Activated CD8-positive, alpha-beta memory T cell treated with anti-CD3 and anti-CD28 coated beads, Interleukin-2, amount 50 U/mL, for 48 hours (primary cell): ENCODE measurements around the gene CNDP1.

Experiments
- DNase-seq: peaks from one replicate; pipeline ENCODE4 v3.0.0-alpha.2; 2020

CNDP1 gene

DNA sequence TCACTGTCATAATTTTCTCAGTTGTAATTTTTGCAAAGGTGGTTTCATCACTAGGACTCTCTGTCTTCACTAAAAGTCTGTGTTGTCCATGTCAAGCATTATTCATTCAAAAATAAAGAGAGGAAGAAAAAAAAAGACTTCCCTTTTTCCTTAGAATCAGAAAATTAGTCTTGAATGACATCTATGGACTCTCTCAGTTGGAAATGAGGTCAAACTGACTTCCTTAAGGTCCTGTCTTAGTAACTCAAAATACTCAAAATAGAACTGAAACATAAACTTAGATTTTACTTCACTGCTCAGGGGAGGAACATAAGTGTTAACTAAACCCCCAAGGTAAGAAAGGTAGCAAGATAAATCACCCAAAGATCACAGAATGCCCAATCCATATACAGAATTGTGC, 61.1 kb downstream of the CNDP1 start:
- no peak for DNase-seq

DNA sequence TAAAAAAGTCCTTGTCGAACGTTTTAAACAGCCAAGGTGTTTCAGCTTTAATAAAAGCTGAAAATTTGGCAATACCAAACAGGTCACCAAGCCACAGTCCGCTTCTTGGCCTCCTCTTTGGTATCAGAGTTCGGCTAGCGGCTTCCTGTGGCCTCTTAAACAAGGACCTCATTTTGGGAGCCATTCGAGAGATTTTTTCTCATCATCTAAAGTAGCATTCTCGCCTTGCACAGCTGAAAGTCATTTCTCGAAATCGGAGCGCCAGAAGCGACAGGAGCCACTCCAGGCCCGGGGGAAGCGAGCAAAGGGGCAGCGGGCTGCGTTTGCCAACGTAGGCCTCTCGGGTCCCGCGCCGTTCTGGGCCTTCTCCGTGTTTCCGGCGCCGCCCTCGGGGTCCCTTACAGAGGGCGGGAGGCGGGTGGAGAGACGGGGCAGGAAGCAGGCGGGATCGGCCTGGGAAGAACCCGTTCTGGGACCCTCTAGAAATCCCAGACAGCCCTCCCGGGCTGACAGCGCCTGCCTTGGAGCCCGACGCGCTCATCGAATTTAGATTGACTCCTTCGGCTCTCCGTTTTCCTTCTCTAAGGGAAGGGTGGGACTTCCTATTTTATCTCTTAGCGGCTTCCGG, 62.8 kb downstream of the CNDP1 start:
- DNase-seq, result peak; percentile 85

DNA sequence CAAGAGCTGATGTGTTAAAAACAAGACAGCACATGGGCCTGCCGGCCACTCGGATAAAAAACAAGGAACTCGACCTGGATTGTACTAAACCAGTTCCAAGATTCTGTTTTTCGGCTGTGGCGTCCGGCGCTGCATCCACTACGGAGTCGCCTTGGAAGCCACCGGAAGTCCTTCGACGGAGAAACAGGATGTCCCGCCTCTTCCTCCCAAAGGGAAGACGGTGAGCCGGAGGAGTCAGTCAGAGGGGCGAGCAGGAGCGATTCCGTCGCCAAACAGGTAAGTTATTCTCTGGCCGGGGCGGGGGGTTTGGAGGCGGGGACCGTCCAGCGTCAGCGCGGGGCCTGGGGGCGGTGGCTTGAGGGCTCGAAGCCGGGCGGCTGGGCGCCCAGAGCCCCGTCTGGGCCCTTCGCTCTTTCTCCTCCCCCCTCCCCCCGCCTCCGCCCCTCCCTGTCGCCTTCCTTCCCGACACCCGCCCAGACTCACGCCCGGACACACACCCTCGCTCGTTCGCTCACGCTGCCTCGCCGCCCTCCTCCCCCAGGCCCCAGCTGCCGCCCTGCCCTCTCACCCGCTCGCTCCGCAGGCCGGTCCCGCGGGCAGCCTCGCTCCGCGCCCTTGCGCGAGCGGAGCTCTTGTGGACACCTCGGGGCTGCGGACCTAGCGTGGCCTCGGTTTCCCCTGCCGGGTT, 63.5 kb downstream of the CNDP1 start, which contains the start of gene ZNF407:
Gene ZNF407, plus strand, starts transcription at position 209 of the 688 bp plus-strand sequence. CDS start 33,150 bp downstream, outside the sequence.
- peak; percentile 90 for DNase-seq

DNA sequence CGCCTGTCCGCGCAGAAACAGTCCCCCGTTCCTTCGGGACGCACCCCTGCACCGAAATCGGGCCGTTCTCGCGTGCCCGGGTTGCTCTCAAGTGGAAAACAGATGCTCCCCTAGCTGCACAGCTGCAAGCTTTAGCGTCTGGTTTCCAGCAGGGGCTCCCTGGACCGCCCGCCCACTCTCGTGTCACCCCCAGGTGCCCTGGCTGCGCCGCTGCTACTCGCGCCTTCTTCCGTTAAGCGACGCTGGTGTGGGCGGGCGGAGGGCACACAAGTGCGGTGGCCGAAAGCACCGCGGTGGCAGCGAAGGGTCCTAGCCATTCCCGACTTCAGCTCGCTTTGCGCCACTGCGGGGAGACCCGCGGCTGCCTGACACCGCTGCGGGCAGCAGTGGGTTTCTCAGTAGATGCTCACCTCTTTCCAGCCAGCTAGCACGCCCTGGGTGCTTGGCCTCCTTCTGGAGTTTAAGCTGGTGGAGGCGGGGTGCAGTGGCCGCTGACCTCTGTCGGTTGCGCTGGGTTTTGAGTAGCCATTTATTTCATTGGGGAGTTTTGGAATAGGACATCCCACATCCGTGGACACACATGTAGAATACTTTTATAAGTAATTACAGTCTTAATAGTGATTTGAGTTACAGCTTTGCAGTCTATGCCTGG, 64.2 kb downstream of the CNDP1 start:
- DNase-seq, result peak; percentile 87

DNA sequence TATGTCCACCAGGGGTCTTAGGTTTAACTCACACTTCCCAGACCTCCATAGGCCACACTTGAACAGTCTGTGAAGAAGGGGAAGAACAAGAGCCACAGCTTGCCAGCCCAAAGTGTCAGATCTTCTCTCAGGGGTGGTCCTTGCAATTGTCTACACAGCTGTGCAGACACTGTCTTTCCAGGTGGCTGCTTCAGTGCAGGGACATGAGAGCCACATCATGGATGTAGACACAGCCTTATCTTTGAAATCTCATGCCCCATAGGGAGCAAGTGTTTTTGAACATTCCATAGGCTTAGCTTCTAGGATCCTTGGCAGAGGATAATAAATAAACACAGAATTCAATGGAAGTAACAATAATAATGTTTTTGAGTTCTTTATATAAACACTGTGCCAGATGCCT, 70.1 kb downstream of the CNDP1 start:
- no peak for DNase-seq

DNA sequence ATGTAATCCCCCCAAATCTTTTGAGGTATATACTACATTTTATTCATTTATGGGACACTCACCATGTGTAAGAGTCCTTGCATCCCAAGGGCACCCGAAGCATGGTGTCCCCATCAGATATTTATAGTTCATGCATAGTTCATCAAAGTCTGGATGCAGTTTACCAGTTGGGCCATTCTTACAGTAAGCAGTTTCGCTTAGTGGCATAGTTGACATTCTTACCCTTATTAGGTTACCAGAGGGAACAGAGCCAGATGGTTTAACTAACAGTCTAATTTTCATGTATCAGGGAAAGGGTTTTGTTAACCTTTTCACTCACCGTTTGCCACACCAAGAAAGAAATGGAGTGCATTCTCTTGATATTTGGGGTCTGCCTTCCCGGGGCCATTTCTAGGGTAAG, 70.5 kb downstream of the CNDP1 start:
- no peak for DNase-seq

DNA sequence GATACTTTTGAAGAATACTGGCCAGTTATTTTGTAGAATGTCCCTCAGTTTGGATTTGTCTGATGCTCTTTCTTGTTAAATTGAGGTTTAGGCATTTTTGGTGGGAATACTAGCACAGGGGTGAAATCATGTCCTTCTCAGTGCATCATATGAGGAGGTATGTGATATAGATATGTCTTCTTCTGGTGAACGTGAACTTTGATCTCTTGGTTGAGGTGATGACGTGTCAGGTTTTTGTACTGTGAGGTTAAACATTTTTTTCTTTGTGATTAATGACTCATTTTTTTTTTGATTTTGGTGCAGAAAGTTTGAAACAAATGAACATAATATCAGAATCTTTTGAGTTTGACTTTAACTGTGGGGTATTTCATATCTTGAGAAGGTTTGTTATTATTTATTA, 74.4 kb downstream of the CNDP1 start:
- DNase-seq, result no peak

DNA sequence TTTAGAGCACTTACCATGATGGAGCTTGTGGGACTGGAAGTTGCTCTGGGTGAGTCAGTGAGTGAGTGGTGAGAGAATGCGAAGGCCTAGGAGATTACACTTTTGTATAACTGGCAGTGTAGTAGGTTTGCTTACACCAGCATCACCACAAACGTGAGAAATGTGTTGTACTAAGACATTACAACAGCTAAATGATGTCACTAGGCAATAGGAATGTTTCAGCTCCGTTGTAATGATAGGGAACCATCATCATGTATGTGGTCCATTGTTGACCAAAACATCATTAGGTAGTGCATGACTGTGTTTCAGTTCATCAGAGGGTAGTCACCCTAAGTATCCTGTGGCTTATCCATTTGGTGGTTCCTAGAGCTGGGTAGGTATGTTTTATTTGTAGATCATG, 75.2 kb downstream of the CNDP1 start:
- DNase-seq, result no peak

DNA sequence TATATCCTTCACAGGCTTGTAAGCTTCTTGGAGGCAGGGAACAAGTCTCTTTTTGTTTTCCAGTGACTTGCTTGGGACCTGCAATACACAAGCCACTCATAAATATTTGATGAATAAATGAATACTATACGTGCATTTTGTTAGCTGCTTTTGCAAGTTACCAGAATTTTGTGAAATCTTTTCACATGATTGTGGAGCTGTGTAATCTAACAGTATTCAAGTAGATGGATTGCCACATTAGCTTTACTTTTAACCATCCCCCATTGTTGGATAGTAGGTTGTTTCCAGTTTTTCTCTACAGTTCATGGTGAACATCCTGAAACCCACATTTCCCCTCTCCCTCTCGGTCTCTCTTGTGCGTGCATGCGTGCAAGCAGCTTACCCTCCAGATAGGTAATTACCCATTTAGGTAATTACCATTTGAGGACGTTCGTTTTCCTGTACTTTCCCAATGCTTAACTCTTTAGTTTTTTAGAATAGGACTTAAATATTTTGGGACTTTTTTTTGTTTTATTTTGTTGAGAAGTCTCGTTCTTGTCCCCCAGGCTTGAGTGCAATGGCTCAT, 75.8 kb downstream of the CNDP1 start:
- DNase-seq, result no peak

DNA sequence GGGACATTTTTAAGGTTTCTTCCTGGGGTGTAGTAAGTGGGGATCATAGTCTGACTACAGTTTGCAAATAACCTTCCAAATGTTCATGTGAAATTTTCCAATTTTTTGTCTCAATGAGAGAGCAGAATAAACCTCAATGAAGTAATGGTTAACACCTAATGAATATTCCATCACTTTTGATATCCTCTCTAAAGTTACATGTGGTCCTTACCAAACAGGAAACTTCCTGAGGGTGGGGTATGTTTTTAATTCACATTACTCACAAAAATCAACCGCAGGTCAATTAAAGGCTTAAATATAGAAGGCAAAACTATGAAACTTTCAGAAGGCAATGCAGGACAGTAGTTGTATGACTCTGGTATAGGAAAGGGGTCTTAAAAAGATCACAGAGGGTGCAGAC, 76.6 kb downstream of the CNDP1 start:
- no peak for DNase-seq

DNA sequence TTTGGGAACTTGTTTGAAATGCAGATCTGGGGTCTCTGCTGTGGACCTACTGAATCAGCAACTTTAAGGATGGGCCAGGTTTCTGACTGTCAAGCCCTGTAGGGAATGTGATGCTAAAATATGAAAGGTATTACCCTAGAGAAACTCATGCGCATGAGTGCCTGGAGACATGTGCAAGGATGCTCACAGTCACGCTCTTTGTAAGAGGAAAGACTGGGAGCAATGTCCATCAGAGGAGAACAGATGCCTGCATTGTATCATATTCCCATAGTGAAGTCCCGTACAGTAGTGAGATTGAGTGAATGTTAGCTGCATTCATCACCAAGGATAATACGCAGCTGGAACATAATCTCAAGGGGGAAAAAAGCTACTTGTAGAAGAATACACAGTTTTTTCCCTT, 77.5 kb downstream of the CNDP1 start:
- no peak for DNase-seq

DNA sequence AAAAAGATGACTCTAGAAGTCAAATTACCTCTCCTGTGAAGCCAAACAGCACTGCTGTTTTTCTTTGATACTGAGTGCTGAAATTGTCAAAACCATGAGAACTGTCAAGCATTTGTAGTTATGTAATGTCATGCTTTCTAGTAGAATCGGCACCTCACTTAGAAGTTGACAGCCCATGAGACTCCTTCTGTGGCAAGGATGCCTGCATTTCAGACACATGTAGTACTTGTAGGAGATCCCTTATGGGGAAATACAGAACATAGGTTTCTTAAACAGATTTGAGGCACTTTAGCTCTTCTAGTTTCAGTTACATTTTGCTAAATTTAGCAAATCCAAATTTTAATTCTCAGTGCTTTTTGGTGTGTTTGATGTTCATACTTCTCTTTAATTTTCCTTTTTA, 79.1 kb downstream of the CNDP1 start:
- DNase-seq, result no peak

DNA sequence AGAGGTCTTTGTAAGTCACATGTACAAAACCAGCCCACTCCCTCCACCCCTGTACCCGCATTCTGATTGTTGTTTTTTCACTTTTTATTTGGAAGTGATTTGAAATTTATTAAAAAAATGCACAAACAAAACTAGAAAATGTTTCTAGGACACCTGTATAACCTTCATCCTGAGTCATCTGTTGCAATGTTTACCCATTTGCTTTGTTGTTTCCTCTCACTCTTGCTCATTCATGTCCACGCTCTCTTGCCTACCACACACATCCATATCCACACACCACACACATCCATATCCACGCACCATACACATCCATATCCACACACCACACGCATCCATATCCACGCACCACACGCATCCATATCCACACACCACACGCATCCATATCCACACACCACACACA, 82.2 kb downstream of the CNDP1 start:
- DNase-seq, result no peak

DNA sequence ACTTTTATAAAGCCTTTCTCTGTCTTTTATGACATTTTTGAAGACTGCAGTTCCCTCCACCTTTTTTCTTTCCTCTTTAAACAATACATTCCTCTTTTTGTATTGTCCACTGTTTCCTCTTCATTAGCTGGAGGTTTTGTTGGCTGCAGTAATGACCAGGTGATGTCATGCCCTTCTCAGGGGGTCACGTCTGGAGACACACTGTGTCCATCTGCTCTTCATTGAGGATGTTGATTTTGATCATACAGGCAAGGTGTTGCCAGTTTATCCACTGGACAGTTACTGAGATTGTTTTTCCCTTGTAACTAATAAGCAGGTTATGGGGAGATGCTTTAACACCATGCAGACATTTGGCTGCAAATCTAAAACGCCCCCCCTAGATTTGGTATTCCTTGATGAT, 83.2 kb downstream of the CNDP1 start:
- DNase-seq, result no peak

DNA sequence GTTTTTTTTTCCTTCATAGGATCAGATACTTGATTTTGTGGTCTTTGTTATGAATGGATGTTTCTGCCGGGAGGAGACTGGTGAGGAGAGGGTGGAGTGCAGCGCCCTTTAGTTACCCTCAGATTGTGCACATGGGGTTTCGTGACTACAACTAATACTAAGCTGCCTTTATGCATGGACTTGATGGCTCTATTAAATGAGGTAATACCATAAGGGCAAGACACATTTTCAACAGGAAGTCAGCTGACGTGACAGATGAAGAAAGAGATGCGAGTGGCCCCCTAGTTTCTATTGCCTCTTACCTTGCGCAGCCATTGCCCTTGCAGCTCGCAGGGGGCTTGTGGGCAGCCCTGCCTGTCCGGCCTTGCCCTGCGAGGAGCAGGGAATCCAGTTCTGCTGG, 87.8 kb downstream of the CNDP1 start:
- DNase-seq, result no peak

DNA sequence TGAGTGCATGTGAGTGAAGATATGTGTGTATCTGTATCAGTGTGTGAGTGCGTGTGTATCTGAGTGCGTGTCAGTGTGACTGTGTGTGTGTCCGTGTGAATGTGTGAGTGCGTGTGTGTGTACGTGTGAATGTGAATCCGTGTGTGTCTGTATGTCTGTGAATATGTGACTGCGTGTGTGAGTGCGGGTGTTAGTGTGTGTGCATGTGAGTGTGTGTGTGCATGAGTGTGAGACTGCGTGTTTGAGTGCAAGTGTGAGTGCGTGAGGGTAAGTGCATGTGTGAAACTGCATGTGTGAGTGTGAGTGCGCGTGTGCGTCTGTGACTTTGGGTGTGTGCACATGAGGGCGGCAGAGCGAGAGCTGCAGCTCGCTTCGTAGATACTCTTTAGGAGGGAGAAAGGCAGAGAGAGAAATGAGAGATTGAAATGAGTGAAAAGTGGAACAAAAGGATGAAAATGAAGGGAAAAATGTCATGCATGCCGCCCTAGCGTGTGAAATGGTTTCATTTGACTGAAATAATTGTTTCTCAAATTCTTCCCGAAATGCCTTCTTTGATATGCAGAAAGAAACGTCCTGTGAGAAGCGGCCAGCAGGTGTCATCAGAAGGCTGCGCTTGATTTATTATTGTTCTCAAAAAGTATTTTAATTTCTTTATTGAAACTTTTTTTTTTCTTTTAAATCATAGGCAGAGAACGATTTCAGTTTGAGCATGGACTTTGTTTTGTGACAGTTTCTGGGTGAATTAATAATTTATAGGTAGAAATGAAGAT, 88.9 kb downstream of the CNDP1 start:
- DNase-seq, result no peak

DNA sequence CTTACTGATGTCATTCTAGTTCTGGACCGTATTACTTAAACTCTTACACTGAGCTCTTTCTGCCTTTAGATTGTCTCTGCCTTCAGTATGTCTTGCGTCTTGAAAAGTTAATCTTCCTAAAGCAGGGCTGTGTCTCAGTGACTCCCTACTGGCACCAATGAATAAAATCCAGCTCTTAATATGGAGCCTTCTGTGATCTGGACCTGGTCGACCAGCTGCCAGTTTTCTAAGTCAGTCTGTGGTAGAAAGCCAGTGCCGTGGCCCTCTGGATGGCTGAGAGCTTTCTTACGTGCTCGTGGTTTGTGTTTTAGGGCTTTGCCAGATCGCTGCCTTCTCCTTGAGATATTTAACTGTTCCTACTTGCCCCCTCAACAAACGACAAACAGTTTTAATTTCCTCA, 90.2 kb downstream of the CNDP1 start:
- no peak for DNase-seq

DNA sequence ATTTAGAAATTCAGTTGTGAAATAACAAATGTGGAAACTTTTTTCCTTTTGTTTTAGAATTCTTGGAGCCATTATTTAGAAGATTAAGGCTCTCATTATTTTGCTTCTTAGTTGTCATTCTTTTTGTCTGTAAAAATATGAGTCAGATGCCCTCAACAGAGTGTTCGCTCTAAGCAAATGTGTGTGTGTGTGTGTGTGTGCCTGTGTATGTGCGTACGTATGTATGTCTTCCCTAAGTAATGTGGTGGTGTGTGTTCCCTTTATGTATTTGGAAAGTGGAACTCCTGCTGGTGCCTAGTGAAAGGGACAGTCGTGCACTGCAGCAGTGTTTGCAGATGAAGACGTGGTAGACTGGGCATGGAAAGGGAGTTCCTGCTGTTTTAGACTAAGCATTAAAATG, 90.9 kb downstream of the CNDP1 start:
- no peak for DNase-seq

DNA sequence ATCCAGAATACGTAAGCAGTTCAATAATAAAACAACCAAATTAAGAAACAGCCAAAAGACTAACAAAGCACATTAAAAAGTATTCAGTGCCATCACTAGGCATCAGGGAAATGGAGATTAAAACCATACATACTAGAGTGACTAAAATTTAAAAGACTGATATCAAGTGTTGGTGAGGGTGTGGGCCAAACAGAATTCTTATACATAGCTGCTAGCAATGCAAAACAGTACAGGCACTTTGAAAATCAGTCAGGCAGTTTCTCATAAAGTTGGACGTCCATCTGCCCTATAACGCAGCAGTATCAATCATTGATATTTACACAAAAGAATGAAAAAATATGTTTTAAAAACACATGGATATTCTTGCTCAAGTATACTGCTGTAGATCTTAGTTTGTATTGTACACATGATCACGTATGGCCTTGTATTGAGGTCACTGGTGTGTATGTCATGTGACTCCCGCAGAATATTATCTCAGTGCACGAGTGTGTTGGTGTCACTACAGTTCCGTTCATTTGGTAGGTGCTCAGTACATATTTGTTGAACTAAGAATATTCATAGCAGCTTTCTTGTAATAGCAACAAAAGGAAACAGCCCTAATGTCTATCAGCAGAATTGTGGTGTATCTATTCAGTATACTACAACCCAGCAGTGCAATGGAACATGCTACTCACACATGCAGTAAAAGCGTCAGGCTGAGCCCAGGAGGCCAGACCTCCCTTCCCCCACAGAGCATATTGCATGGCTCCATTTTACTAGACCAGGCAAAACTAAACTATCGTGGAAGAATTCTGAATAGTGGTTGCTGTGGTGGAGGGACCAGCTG, 92.0 kb downstream of the CNDP1 start:
- no peak for DNase-seq

DNA sequence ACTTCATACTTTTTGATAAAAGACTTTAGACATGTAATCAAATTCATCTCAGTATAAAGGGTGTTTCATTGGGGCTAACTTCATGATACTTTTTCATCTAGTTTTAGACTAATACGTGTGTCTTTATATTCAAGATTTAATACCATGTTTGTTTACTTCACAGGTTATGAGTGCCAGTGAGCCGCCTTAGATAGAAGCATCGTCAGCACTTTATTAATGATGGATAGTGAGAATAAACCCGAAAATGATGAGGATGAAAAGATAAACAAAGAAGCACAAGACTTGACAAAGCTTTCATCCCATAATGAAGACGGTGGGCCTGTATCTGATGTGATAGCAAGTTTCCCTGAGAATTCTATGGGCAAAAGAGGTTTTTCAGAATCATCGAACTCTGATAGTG, 96.5 kb downstream of the CNDP1 start:
- DNase-seq, result no peak

DNA sequence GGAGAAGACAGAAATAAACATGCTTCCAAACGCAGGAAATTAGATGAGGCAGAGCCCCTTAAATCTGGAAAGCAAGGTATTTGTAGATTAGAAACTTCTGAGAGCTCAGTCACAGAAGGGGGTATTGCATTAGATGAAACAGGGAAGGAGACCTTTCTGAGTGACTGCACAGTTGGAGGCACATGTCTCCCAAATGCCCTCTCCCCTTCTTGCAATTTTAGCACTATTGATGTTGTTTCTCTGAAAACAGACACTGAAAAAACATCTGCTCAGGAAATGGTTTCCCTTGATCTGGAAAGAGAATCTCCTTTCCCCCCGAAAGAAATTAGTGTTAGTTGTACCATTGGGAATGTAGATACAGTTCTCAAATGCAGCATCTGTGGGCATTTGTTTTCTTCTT, 96.9 kb downstream of the CNDP1 start:
- DNase-seq, result no peak

DNA sequence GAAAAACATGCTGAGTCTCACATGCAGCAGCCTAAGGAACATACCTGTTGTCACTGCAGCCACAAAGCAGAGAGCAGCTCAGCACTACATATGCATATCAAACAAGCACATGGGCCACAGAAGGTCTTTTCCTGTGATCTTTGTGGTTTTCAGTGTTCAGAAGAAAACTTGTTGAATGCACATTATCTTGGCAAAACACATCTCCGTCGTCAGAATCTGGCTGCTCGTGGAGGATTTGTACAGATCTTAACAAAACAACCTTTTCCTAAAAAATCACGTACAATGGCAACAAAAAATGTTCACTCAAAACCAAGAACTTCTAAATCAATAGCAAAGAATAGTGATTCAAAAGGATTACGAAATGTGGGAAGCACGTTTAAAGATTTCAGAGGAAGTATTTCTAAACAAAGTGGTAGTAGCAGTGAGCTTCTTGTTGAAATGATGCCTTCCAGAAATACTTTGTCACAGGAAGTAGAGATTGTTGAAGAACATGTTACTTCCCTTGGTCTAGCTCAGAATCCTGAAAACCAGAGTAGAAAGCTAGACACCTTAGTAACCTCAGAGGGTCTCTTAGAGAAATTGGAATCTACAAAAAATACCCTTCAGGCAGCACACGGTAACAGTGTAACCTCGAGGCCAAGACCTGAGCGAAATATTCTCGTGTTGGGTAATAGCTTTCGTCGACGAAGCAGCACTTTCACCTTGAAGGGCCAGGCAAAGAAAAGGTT, 97.5 kb downstream of the CNDP1 start:
- DNase-seq, result no peak
